Fibroblast of skin of left quadriceps (primary cell): ENCODE results near the gene CBLN3.
"Not testable (repeated sequence)": the region's sequence is repeated elsewhere in the genome, so short reads cannot be mapped to it uniquely, and the experiment has no call there.

Experiments
- DNase-seq, 2 experiments: peaks; one replicate each; pipeline ENCODE4 v3.0.0-alpha.2; 2013; ENCODE audit warnings: low read depth in 2 of 2

CBLN3 gene

GRCh38 chr14:24403294-24403998 is 26.0 kb downstream of the CBLN3 start:
- no peak for DNase-seq

GRCh38 chr14:24401810-24402702 is 27.4 kb downstream of the CBLN3 start:
- no peak for DNase-seq

GRCh38 chr14:24399999-24400718 is 29.3 kb downstream of the CBLN3 start:
- DNase-seq: no peak

GRCh38 chr14:24399447-24399822 is 30.0 kb downstream of the CBLN3 start:
- no peak for DNase-seq

- DNase-seq: peak in 1 of 2 experiments; percentile 20
Measured at GRCh38 chr14:24398653-24399446, 30.6 kb downstream of the CBLN3 start, which contains the start of gene NYNRIN. Gene NYNRIN (plus strand): TSS chr14:24399003. CDS start chr14:24399247, 244 bp downstream.

GRCh38 chr14:24398293-24398652 is 31.2 kb downstream of the CBLN3 start:
- DNase-seq: no peak

- DNase-seq: no peak
Measured at GRCh38 chr14:24397639-24398292, 31.7 kb downstream of the CBLN3 start.

- no peak for DNase-seq
Measured at GRCh38 chr14:24395609-24396582, 33.6 kb downstream of the CBLN3 start.

GRCh38 chr14:24394275-24394674 is 35.2 kb downstream of the CBLN3 start:
- no peak for DNase-seq

- DNase-seq: no peak
Measured at GRCh38 chr14:24392325-24393091, 37.0 kb downstream of the CBLN3 start.

- no peak for DNase-seq
Measured at GRCh38 chr14:24390701-24391468, 38.6 kb downstream of the CBLN3 start.

GRCh38 chr14:24389226-24389848 is 40.1 kb downstream of the CBLN3 start:
- DNase-seq: no peak

GRCh38 chr14:24388474-24389179 is 40.8 kb downstream of the CBLN3 start:
- no peak for DNase-seq

- not testable (repeated sequence) for DNase-seq
Measured at GRCh38 chr14:24387579-24387978, 41.9 kb downstream of the CBLN3 start.

- DNase-seq: no peak
Measured at GRCh38 chr14:24387009-24387345, 42.5 kb downstream of the CBLN3 start.

GRCh38 chr14:24385524-24385923 is 43.9 kb downstream of the CBLN3 start:
- no peak for DNase-seq

GRCh38 chr14:24384169-24384568 is 45.3 kb downstream of the CBLN3 start:
- no peak for DNase-seq
